AG09309 (cell line): ENCODE results near the gene CYP20A1.
"Not testable (repeated sequence)": the region's sequence is repeated elsewhere in the genome, so short reads cannot be mapped to it uniquely, and the experiment has no call there.

Source experiments
- DNase-seq: peaks from one replicate; pipeline ENCODE4 v3.0.0-alpha.2; 2010; ENCODE audit warnings: low read depth
- H3K4me3 ChIP-seq: 2 replicates; pipeline ENCODE4 v1.5.1; 2011; ENCODE audit warnings: mild to moderate bottlenecking, low read depth, low read length, moderate library complexity; ENCODE audit not compliant: control insufficient read depth
- CTCF ChIP-seq: IDR thresholded peaks from 2 replicates; pipeline ENCODE4 v1.5.1; 2011; ENCODE audit warnings: mild to moderate bottlenecking, low read depth, low read length, inconsistent platforms; ENCODE audit not compliant: insufficient read depth, control insufficient read depth; ENCODE audit errors: missing control alignments

Gene CYP20A1

DNA sequence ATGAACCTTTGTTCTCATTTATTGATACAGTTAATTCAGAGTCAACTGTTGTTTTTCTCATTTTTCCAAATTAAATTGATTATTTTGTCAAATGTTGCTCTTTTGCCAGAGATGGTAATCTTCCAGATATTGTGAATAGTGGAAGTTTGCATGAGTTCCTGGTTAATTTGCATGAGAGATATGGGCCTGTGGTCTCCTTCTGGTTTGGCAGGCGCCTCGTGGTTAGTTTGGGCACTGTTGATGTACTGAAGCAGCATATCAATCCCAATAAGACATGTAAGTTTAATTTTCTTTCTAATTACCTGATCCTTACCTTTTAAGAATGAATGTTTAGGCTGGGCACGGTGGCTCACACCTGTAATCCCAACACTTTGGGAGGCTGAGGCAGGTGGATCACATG is 7.8 kb downstream of the CYP20A1 start:
- H3K4me3 ChIP-seq, result no peak overlapping the region
- TF ChIP-seq CTCF, result no peak
- DNase-seq, result no peak

DNA sequence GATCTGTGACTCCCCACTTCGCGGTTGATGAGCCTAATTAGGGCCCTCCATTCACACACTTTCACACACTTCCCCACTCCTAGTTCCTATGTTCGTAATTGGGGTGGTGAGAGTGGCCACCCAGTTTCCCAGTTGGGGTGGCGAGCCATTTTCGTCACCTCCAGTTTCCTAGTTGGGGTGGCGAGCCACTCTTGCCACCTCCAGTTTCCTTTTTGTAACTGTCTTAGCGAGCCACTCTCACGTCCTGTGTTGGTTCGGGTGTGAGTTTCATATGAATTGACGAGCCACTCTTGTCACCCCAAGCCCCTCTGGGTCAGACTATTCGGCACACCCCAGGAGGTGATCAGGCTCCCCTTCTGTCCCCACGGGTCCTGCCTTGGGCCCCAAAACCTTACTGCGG is 14.0 kb downstream of the CYP20A1 start:
- no peak for TF ChIP-seq CTCF
- DNase-seq, result no peak
- H3K4me3 ChIP-seq, result no peak overlapping the region

GRCh38 chr2:203253422-203254095 is 14.7 kb downstream of the CYP20A1 start:
- DNase-seq, H3K4me3 ChIP-seq: not testable (repeated sequence)

DNA sequence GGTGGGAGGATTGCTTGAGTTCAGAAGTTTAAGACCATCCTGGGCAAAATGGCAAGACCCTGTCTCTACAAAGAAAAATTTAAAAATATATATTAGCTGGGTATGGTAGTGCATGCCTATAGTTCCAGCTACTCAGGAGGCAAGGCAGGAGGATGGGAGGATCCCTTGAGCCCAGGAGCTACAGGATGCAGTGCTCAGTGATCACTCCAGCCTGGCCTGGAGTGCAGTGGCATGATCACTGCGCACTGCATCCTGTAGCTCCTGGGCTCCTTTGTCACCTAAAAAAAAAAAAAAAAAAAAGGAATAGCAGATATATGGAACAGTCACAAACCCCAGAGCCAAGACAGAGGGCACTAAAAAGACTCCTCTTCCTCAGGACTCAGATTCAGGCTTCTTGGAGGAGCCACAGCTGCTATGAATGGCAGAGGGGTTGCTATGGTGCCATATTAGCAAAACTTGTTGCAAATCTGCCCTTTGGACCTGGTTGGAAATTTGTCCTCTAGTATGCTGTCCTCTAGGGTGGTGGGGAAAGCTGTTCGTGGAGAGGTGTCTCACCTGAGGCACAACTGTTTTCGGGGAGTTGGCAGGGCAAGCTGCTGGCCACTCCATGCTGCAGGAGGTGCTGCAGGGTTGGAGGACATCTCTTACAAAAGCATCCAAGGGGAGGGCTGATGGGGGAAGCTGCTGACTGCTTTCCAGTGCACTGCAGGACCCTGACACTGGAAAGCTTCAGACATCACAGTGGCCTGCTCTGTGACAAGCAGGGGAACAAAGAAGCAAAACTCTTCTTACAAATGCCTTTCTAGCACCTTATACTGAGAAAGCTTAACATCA is 22.7 kb downstream of the CYP20A1 start:
- no peak for DNase-seq
- no peak overlapping the region for H3K4me3 ChIP-seq

DNA sequence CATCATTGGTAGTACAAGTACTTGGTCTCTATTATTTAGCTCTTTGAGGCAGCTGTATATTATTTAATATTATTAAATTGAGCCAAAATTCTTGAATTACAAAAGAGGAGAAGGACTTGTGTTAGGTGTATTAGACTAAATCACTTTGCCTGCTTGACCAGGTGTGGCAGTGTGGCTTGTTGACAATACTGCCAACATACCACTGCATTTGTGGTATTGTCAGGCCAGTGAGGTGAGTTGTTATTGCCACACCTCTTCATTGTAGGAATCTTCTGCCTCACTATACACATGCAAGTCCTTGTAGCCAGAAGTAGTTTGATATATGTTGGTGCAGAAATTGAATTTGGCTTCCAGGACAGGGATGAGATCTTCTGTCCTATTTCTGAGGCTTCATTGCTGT is 40.5 kb downstream of the CYP20A1 start:
- DNase-seq, result no peak
- no peak for TF ChIP-seq CTCF
- H3K4me3 ChIP-seq, result no peak overlapping the region

More for the DNA sequence above, 22.7 kb downstream of the CYP20A1 start:
- no peak for TF ChIP-seq CTCF

GRCh38 chr2:203280428-203281064 is 41.7 kb downstream of the CYP20A1 start:
- DNase-seq, result peak; percentile 76
- no peak for TF ChIP-seq CTCF
- no peak overlapping the region for H3K4me3 ChIP-seq

GRCh38 chr2:203282101-203282500 is 43.3 kb downstream of the CYP20A1 start:
- no peak overlapping the region for H3K4me3 ChIP-seq
- no peak for DNase-seq
- no peak for TF ChIP-seq CTCF
